Nephron progenitor cell (in vitro differentiated cells): ENCODE data around the gene SLC44A1.
"Not testable (repeated sequence)": the region's sequence is repeated elsewhere in the genome, so short reads cannot be mapped to it uniquely, and the experiment has no call there.

Source experiments
- DNase-seq: peaks from one replicate; pipeline ENCODE4 v3.0.0; 2021
- H3K27ac Mint-ChIP-seq: 2 replicates; pipeline ENCODE4 v1.8.0; 2021; ENCODE audit warnings: mild to moderate bottlenecking, moderate library complexity, mixed read lengths
- H3K27me3 Mint-ChIP-seq: 2 replicates; pipeline ENCODE4 v1.8.0; 2021; ENCODE audit warnings: mild to moderate bottlenecking, low read depth, mixed read lengths; ENCODE audit not compliant: poor library complexity
- H3K36me3 Mint-ChIP-seq: 2 replicates; pipeline ENCODE4 v1.8.0; 2021; ENCODE audit warnings: low read depth, mixed read lengths
- H3K4me1 Mint-ChIP-seq: 2 replicates; pipeline ENCODE4 v1.8.0; 2021; ENCODE audit warnings: mixed read lengths
- H3K4me3 Mint-ChIP-seq: 2 replicates; pipeline ENCODE4 v1.8.0; 2021; ENCODE audit warnings: mild to moderate bottlenecking, moderate library complexity, mixed read lengths
- H3K9me3 Mint-ChIP-seq: 2 replicates; pipeline ENCODE4 v1.8.0; 2021; ENCODE audit warnings: mild to moderate bottlenecking, moderate library complexity, mixed read lengths
- TF ChIP-seq, protein P1 (sequence below): fragments of 200-600 bp; sonication (generic); IDR thresholded peaks from 2 replicates; pipeline ENCODE4 v1.5.0; 2021; ENCODE audit warnings: antibody characterized with exemption

Gene SLC44A1

GRCh38 chr9:105264380-105264779, 19.9 kb downstream of the SLC44A1 start:
- TF ChIP-seq, protein P1, sequence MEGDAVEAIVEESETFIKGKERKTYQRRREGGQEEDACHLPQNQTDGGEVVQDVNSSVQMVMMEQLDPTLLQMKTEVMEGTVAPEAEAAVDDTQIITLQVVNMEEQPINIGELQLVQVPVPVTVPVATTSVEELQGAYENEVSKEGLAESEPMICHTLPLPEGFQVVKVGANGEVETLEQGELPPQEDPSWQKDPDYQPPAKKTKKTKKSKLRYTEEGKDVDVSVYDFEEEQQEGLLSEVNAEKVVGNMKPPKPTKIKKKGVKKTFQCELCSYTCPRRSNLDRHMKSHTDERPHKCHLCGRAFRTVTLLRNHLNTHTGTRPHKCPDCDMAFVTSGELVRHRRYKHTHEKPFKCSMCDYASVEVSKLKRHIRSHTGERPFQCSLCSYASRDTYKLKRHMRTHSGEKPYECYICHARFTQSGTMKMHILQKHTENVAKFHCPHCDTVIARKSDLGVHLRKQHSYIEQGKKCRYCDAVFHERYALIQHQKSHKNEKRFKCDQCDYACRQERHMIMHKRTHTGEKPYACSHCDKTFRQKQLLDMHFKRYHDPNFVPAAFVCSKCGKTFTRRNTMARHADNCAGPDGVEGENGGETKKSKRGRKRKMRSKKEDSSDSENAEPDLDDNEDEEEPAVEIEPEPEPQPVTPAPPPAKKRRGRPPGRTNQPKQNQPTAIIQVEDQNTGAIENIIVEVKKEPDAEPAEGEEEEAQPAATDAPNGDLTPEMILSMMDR, result no peak
- DNase-seq, result no peak
- Mint-ChIP-seq H3K9me3 (peaks cover 14% of the 10 kb centered on the region), H3K27ac (no peak overlapping the region), H3K4me1 (peaks cover 22% of the 10 kb centered on the region), H3K27me3 (peaks cover 5% of the 10 kb centered on the region), H3K36me3 (peaks cover 43% of the 10 kb centered on the region), H3K4me3 (no peak overlapping the region)

DNA sequence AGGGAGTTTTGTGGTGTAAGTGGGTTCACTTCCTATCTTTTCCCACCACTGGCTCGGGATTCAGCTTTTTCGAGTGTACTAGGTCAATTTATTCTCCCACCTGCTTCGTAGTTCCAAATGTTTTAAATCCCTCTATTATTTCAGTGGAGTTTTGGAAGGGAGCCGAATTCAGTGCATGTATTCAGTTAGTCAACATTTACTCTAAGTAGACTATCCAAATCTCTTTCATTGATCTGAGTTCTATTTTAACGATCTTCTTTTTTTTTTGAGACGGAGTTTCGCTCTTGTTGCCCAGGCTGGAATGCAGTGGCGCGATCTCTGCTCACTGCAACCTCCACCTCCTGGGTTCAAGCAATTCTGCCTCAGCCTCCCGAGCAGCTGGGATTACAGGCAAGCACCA, 23.8 kb downstream of the SLC44A1 start:
- H3K4me3 Mint-ChIP-seq, result not testable (repeated sequence)

DNA sequence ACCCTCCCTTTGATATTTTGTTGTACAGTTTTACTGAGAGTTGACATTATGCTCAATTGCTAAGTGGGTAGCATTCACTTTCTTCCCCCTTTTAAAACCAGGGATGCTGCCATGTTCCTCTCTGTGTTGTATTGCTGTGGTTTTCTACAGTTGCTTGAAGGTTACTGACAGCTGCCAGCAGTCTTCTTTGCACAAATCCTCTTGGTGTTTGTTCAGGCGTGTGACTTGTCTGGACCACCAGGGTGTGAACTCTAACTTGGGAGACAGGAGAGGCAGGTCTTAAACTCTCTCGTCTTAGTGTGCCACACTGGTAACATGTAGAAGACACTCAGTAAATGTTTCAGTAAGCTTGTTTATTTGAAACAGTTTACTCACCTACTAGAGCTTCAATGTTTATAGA, 25.1 kb downstream of the SLC44A1 start:
- Mint-ChIP-seq H3K4me1 (peaks cover 20% of the 10 kb centered on the region), H3K4me3 (no peak overlapping the region), H3K36me3 (peaks cover 24% of the 10 kb centered on the region), H3K27me3 (peaks cover 5% of the 10 kb centered on the region), H3K9me3 (peaks cover 14% of the 10 kb centered on the region), H3K27ac (no peak overlapping the region)
- no peak for DNase-seq
- TF ChIP-seq, protein P1, result no peak

More for the DNA sequence above, 23.8 kb downstream of the SLC44A1 start:
- H3K27me3 Mint-ChIP-seq, DNase-seq: not testable (repeated sequence)
- Mint-ChIP-seq H3K4me1 (peaks cover 20% of the 10 kb centered on the region), H3K9me3 (peaks cover 14% of the 10 kb centered on the region), H3K27ac (peak overlapping the region; percentile 18), H3K36me3 (peaks cover 34% of the 10 kb centered on the region)

DNA sequence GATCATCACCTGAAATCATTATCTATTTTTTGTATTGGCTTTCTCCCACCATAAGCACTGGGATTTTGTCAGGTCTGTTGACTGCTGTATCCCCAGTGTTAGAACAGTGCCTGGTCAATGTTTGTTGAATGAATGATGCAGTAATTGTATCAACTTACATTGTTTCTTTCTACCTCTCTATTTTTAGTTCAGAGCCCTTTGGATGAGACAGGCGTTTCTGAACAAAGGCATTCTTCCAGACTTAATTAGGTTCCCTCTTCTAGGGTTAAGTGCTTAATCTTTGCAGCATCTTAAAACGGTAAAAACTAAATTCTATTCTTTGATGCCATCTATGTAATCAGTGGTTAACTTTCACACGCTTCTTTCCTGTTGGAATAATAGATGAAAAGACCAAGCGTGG, 26.3 kb downstream of the SLC44A1 start:
- Mint-ChIP-seq H3K27ac (no peak overlapping the region), H3K4me3 (no peak overlapping the region), H3K9me3 (peaks cover 6% of the 10 kb centered on the region), H3K36me3 (peaks cover 14% of the 10 kb centered on the region), H3K27me3 (peaks cover 3% of the 10 kb centered on the region), H3K4me1 (peaks cover 20% of the 10 kb centered on the region)
- DNase-seq, result no peak
- TF ChIP-seq, protein P1, result no peak

- Mint-ChIP-seq H3K4me3 (no peak overlapping the region), H3K9me3 (no peaks in the 10 kb centered on the region), H3K27ac (no peak overlapping the region), H3K27me3 (no peaks in the 10 kb centered on the region), H3K36me3 (peaks cover 10% of the 10 kb centered on the region), H3K4me1 (peaks cover 34% of the 10 kb centered on the region)
- TF ChIP-seq, protein P1, result no peak
- DNase-seq, result no peak
Measured at GRCh38 chr9:105273731-105274130, 29.3 kb downstream of the SLC44A1 start.

DNA sequence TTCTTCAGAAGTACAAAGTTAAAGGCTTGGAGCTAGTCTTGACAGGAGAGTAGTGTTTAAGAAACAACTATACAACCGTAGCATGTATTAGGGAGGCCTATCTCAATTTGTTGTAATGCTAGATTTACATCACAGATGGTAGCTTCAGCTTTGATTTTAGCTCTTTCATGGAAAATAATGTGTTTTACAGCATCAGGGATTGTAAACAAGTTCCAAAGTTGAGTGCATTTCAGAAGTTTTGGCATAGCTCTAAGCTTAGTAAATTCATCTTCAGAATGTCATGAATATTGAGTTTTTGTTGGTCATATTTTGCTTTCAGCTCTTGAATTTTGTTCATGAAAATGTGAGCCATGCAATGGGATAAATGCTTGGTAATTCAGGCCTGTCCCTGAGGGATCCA, 30.7 kb downstream of the SLC44A1 start:
- no peak for DNase-seq
- Mint-ChIP-seq H3K36me3 (peaks cover 18% of the 10 kb centered on the region), H3K27ac (no peak overlapping the region), H3K27me3 (no peaks in the 10 kb centered on the region), H3K4me3 (no peak overlapping the region), H3K9me3 (no peaks in the 10 kb centered on the region), H3K4me1 (peaks cover 28% of the 10 kb centered on the region)
- TF ChIP-seq, protein P1, result no peak
